ENCODE results near the gene RAD18.

Gene RAD18

DNA sequence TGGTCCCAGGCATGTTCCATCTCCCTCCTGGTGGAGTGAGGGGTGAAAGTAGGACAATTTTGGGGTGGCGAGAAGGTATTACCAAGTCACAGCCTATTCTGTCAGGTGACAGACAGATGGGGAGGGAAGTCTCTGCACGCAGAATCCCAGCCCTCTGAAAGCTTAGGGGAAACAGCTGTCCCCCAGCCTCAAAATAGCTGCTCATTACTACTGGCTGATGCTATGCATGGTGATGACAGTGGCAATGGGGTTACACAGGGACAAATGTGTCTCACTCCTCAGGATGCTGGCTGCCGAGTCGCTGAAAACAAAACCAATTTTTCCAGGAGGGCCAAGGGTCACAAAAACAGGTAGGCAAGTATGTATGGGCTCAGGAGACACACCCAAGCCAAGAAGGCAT, 125.0 kb downstream of the RAD18 start:
- DNase-seq: no peak

DNA sequence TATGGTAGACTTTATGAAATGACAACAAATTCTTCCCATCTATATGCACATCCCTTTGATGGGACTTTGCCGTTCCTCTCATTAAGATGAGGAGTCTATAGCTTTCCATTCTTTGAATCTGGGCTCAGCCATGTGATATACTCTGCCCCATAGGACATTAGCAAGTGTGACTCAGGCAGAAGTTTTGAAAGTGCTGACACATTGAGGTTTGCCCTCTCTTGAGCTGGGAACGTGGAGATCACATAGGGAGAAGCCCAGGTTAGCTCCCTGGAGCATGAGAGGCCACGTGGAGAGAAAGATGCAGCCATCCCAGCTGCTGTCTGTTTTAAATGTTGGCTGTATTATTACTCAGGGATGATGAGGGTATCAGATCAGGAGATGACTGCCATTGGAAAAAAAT, 126.1 kb downstream of the RAD18 start:
- DNase-seq: no peak

DNA sequence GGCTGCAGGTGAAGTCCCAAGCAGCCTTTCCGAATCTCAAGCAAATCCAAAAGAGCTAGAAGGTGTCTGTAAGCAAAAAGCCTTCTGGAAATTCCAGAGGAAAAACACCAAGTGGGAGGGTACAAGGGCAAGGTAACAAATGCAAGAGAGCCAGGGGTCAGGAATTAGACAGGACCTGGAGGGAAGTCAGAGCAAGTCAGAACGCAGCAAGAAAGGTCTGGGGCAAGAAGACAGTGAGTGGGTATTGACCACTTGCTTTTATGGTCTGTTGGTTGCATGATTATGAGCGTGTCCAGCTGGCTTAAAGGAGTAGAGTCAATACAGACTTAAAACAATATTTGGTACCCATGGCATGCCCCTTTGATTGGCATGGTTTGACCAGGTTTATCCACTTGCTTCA, 127.2 kb downstream of the RAD18 start:
- no peak for DNase-seq

DNA sequence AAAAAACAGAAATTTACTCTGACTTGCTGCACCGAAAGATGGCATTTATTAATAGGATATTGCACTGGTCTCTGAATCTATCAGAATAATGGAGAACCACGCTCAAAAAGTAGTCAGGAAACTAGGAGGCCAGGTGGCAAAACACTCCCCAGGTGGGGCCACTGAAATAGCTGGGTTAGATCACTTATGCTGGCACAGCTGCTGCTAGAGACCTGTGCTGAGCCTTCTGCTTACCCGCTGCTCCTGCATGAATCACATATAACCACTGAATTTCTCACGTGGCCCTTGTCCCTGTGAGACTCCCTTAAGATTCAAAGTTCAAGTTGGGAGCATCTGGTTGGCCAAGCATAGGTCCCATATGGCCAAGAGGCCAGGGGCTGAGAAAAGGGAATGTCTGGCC, 127.9 kb downstream of the RAD18 start:
- DNase-seq: no peak

DNA sequence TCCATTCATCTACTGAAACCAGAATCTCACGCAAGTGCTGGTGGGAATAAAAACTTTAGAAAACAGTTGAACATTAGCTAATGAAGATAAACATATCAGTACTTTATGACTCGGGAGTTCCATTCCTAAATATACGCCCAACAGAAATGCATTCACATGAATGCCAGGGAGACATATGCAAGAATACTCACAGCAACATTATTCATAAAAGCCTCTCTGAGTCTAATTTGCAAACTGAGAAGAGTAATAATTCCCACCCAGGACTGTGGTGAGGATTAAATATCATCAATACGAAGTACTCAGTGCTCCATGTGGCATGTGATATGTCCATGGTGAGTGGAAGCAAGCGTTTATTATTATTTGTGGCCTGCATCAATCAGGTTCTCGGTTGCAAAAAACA, 128.3 kb downstream of the RAD18 start:
- no peak for DNase-seq

DNA sequence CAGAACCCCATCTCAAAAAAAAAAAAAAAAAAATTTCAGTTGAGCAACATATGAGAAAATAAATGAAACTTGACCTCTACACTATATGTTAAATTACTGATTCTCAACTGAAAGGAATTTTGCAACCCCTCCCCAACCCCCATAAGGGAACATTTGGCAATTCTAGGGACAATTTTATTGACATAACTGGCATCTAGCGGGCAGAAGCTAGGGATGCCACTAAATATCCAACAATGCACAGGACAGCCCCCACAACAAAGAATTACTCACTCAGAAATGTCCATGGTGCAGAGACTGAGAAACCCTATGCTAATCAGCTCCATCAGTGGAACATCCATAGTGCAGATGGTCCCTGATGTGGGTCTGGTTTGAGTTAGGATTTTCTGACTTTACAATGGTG, 135.6 kb downstream of the RAD18 start:
- no peak for DNase-seq
